ENCODE results near the gene ADGRL1. TPM values are rescaled to one million over a fixed set of nuclear protein-coding genes. Genes with fewer than 3 reads are reported as not detected.

The ADGRL1 gene
- total RNA-seq, 1 experiment from 2014 or later = 26.5 TPM

DNA sequence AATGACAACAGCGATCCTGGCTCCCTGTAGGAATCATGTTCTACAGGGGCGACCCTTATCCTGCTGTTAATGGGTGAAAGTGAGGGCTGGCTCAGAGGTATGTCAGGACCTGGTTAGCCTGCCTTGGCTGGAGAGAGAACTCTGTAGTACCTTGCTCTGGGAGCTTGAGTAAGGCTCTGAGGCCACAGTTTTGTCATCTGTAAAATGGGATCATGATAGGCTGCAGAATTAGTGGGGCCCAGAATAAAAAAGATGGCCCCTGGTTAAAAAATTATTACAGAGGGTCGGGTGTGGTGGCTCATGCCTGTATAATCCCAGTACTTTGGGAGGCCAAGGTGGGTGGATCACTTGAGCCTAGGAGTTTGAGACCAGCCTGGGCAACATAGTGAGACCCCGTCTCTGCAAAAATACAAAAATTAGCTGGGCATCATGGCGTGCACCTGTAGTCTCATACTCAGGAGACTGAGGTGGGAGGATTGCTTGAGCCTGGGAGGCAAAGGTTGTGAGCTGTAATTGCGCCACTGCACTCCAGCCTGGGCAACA lies 104.9 kb downstream of the ADGRL1 start:
- Mint-ChIP-seq H3K4me1 (ENCODE audit: low read depth, unreplicated experiment) (no peaks in the 10 kb centered on the region), H3K36me3 (ENCODE audit: insufficient read depth, unreplicated experiment) (peaks cover 10% of the 10 kb centered on the region), H3K27me3 (ENCODE audit: unreplicated experiment) (no peaks in the 10 kb centered on the region), H3K9me3 (ENCODE audit: low read depth, unreplicated experiment) (no peaks in the 10 kb centered on the region), H3K4me3 (ENCODE audit: low read depth, unreplicated experiment) (no peak overlapping the region), H3K27ac (ENCODE audit: unreplicated experiment) (no peak overlapping the region)
- CTCF ChIA-PET = no interaction called here
- no peak for DNase-seq
- TF ChIP-seq, protein P1, sequence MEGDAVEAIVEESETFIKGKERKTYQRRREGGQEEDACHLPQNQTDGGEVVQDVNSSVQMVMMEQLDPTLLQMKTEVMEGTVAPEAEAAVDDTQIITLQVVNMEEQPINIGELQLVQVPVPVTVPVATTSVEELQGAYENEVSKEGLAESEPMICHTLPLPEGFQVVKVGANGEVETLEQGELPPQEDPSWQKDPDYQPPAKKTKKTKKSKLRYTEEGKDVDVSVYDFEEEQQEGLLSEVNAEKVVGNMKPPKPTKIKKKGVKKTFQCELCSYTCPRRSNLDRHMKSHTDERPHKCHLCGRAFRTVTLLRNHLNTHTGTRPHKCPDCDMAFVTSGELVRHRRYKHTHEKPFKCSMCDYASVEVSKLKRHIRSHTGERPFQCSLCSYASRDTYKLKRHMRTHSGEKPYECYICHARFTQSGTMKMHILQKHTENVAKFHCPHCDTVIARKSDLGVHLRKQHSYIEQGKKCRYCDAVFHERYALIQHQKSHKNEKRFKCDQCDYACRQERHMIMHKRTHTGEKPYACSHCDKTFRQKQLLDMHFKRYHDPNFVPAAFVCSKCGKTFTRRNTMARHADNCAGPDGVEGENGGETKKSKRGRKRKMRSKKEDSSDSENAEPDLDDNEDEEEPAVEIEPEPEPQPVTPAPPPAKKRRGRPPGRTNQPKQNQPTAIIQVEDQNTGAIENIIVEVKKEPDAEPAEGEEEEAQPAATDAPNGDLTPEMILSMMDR (IDR thresholded peaks at IDR 0.05; ENCODE audit: unreplicated experiment) = no peak
- BruUV-seq (replicated peaks) = no TSS peak
- intact Hi-C loops (cut with micrococcal nuclease; ENCODE audit: unreplicated experiment) = no loop called here

Other genes with a start within 250 kb of the ADGRL1 start
- 13.8 and 14.9 TPM in 2 replicates for gene RFX1, start 199.8 kb downstream of the ADGRL1 start, total RNA-seq (2022)
- gene RLN3, start 178.0 kb downstream of the ADGRL1 start, total RNA-seq (2022) = not detected in 2 replicates
- 7.0 and 7.4 TPM in 2 replicates for gene IL27RA, start 174.4 kb downstream of the ADGRL1 start, total RNA-seq (2022)
- gene PALM3, start 144.1 kb downstream of the ADGRL1 start, total RNA-seq (2022) = 21.4 and 27.0 TPM in 2 replicates
- gene MISP3, start 133.4 kb downstream of the ADGRL1 start, total RNA-seq (2022) = 4.2 and 5.2 TPM in 2 replicates
- not detected in 2 replicates for gene C19orf67, start 120.4 kb downstream of the ADGRL1 start, total RNA-seq (2022)
- gene SAMD1, start 115.4 kb downstream of the ADGRL1 start, total RNA-seq (2022) = 41.1 and 44.2 TPM in 2 replicates
- 57.3 and 59.8 TPM in 2 replicates for gene PRKACA, start 88.4 kb downstream of the ADGRL1 start, total RNA-seq (2022)
- 42.6 and 44.2 TPM in 2 replicates for gene ASF1B, start 69.6 kb downstream of the ADGRL1 start, total RNA-seq (2022)
- 72.0 and 90.5 TPM in 2 replicates for gene ADGRE5, start 175.3 kb upstream of the ADGRL1 start, total RNA-seq (2022)
- 96.1 and 104 TPM in 2 replicates for gene DDX39A, start 213.2 kb upstream of the ADGRL1 start, total RNA-seq (2022)
- gene PKN1, start 227.1 kb upstream of the ADGRL1 start, total RNA-seq (2022) = 138 and 139 TPM in 2 replicates

Measured in Calu3 (cell line).